ENCODE results near the gene KMT2B.
"Not testable (repeated sequence)": the region's sequence is repeated elsewhere in the genome, so short reads cannot be mapped to it uniquely, and the experiment has no call there.

KMT2B gene

DNA sequence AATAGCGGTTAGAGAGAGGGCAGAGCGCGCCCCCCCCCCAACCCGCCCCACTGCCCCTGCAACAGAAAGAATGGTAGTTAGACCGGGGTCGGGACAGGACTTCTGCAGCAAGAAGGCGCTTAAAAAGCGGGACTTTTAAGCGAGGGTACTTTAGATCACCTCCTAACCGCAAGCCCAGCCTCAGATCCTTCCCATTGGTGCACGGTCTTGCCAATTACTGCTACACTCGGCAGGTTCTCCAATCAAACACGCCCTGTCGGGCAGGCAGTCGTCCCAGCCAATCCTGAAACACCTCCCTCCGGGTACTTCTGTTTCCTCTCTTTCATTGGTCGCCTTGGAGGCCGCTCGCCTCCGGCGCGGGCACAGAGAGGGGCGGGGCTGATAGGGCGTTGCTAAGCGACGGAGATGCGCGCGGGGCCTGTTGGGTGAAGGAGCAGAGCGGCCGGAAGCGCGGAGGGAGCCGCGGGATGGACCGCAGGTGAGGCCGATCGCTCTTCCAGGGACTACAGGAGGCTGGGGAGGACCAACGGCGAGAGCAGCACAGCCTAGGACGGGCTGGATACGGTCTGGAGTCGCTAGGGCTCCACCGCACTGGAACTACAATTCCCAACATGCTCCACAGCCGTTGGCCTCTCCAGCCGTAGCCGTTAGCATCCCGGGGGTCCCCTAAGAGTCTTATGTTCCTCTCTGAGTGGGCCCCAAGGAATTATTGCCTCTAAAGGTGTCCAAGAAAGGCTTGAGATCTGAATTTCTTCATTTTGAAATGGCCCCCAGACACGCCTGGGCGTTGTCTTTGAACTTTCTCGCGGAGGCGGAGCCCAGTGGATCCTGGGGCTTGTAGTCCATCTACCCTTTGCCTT, 40.2 kb downstream of the KMT2B start, which contains the start of gene PROSER3:
TSS of gene PROSER3 (plus strand) at position 428 of the 860 bp plus-strand sequence. CDS start at position 468, 40 bp downstream.
- Histone ChIP-seq H3K27ac (ENCODE audit: low read depth, low read length) (peak within 1 kb of the TSS; percentile 95), H3K4me3 (ENCODE audit: low read depth, low read length) (peak within 1 kb of the TSS; percentile 93), H3K4me1 (ENCODE audit: control insufficient read depth, insufficient read depth, low read length, unreplicated experiment) (peaks cover 22% of the 10 kb centered on the region), H3K79me2 (ENCODE audit: control insufficient read depth, insufficient read depth, low read length, unreplicated experiment) (peaks cover 12% of the 10 kb centered on the region), H2AFZ (ENCODE audit: low read length, unreplicated experiment) (peak within 1 kb of the TSS; percentile 71), H3K27me3 (ENCODE audit: insufficient read depth, low read length) (no peaks in the 10 kb centered on the region), H3K36me3 (ENCODE audit: insufficient read depth, low read length) (0 out of 2 replicates have a peak, but pooled peaks cover 6% of the 10 kb centered on the region)

DNA sequence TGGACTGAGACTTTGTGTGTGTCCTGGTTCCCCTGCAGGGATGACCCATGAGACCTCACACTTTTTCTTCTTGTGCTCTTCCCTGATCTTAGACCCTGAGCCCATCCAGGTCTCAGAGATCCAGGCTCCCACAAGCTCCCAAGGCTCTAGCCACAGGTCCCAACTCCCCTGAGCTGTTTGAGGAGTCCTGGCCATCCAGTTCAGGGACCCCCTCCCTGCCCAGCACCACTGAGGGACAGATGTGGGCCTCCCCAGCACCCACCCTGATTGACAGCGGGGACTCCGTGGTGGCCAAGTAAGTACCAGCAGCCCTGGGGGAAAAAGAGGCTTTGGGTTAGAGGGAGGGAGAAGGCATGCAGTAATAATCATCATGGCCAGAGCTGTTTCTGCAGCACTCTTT, 41.9 kb downstream of the KMT2B start:
- no peak overlapping the region for H3K27ac ChIP-seq (ENCODE audit: low read depth, low read length)
- H3K4me3 ChIP-seq (ENCODE audit: low read depth, low read length), result no peak overlapping the region
- no peak overlapping the region for H2AFZ ChIP-seq (ENCODE audit: low read length, unreplicated experiment)
- H3K36me3 ChIP-seq (ENCODE audit: insufficient read depth, low read length), result 0 out of 2 replicates have a peak, but pooled peaks cover 6% of the 10 kb centered on the region
- peaks cover 22% of the 10 kb centered on the region for H3K4me1 ChIP-seq (ENCODE audit: control insufficient read depth, insufficient read depth, low read length, unreplicated experiment)
- peaks cover 12% of the 10 kb centered on the region for H3K79me2 ChIP-seq (ENCODE audit: control insufficient read depth, insufficient read depth, low read length, unreplicated experiment)
- no peaks in the 10 kb centered on the region for H3K27me3 ChIP-seq (ENCODE audit: insufficient read depth, low read length)

DNA sequence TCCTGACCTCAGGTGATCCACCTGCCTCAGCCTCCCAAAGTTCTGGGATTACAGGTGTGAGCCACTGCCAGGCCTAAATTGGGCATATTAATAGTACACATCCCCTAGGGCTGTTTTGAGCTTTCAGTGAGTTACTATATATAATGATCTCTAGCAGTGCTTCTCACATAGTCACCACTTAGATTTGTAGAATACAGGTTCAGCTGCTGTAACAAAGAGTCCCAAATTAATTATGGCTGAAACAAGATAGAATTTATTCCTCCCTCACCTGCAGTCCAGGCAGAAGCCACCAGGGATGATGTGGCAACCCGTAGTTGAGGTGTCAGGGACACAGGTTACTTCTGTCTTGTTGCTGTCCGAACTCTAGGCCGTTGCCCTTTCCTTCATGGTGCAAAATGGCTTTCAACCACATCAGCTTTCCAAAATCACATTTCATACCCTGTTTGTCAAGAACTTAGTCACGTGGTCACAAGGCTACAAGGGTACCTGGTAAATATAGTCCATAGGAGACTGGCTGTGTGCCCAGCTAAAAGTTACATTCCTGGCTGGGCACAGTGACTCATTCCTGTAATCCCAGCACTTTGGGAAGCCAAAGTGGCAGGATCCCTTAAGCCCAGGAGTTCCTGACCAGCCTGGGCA, 43.0 kb downstream of the KMT2B start:
- Histone ChIP-seq H3K79me2 (ENCODE audit: control insufficient read depth, insufficient read depth, low read length, unreplicated experiment) (peaks cover 12% of the 10 kb centered on the region), H3K36me3 (ENCODE audit: insufficient read depth, low read length) (0 out of 2 replicates have a peak, but pooled peaks cover 6% of the 10 kb centered on the region), H2AFZ (ENCODE audit: low read length, unreplicated experiment) (no peak overlapping the region), H3K27ac (ENCODE audit: low read depth, low read length) (no peak overlapping the region), H3K4me3 (ENCODE audit: low read depth, low read length) (no peak overlapping the region), H3K4me1 (ENCODE audit: control insufficient read depth, insufficient read depth, low read length, unreplicated experiment) (peaks cover 17% of the 10 kb centered on the region), H3K27me3 (ENCODE audit: insufficient read depth, low read length) (no peaks in the 10 kb centered on the region)

DNA sequence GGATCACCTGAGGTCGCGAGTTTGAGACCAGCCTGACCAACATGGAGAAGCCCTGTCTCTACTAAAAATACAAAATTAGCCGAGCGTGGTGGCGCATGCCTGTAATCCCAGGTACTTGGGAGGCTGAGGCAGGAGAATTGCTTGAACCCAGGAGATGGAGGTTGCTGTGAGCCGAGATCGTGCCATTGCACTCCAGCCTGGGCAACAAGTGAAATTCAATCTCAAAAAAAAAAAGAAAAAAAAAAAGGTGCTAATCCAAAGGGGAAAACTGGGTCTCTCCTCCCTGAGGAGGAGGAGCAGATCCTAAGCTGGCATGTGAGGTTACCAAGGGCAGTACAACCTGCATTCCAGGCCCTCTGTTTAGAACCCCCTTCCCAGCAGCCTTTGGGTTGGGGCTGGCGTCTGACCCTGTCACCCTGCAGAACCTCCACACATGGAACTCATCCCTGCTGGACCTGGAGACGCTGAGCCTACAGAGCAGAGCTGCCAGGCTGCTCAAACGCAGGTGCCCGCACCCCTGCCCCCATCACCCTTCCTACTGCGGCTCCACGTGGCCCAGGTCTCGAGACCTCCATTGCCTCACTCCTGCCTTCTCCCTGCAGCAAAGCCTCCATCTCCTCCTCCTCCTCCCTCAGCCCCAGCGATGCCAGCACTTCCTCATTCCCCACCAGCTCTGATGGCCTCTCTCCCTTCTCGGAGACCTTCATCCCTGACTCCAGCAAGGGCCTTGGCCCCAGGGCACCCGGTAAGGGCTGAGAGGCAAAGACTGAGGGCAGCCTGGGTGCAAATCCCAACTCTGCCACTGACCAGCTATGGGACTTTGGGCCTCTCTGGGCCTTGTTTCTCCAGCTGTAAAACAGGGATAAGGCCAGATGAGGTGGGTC, 46.9 kb downstream of the KMT2B start:
- Histone ChIP-seq H3K36me3 (ENCODE audit: insufficient read depth, low read length) (0 out of 2 replicates have a peak, but pooled peaks cover 6% of the 10 kb centered on the region), H3K27me3 (ENCODE audit: insufficient read depth, low read length) (no peaks in the 10 kb centered on the region)

DNA sequence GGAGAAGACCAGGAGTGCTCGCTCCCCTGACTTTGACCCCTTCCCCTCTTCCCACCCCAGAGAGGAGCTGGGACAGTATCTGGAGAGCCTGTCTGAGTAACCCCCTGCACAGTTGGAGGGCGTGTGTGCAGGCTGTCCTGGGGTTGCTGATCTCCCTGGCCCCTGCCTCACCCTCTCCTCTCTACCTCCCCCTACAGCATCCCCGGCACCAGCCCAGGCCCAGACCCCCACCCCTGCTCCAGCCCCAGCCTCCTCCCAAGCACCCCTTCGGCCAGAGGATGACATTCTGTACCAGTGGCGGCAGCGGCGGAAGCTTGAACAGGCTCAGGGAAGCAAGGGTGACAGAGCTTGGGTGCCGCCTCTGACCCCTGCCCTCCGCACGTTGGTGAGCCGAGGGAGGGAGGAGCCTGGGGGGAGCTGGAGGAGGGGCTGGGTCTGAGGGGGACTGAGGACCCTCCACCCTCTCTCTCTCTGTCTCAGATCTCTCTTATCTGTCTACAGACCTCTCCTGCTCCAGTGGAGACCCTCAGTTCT, 48.8 kb downstream of the KMT2B start:
- H3K27ac ChIP-seq (ENCODE audit: low read depth, low read length), result no peak overlapping the region
- no peak overlapping the region for H3K4me3 ChIP-seq (ENCODE audit: low read depth, low read length)
- H2AFZ ChIP-seq (ENCODE audit: low read length, unreplicated experiment), result no peak overlapping the region
- H3K27me3 ChIP-seq (ENCODE audit: insufficient read depth, low read length), result no peaks in the 10 kb centered on the region
- no peaks in the 10 kb centered on the region for H3K36me3 ChIP-seq (ENCODE audit: insufficient read depth, low read length)
- H3K79me2 ChIP-seq (ENCODE audit: control insufficient read depth, insufficient read depth, low read length, unreplicated experiment), result no peaks in the 10 kb centered on the region
- no peaks in the 10 kb centered on the region for H3K4me1 ChIP-seq (ENCODE audit: control insufficient read depth, insufficient read depth, low read length, unreplicated experiment)

More for the DNA sequence above, 46.9 kb downstream of the KMT2B start:
- Histone ChIP-seq H2AFZ (ENCODE audit: low read length, unreplicated experiment) (no peak overlapping the region), H3K79me2 (ENCODE audit: control insufficient read depth, insufficient read depth, low read length, unreplicated experiment) (peaks cover 3% of the 10 kb centered on the region), H3K4me1 (ENCODE audit: control insufficient read depth, insufficient read depth, low read length, unreplicated experiment) (peaks cover 4% of the 10 kb centered on the region), H3K4me3 (ENCODE audit: low read depth, low read length) (no peak overlapping the region), H3K27ac (ENCODE audit: low read depth, low read length) (no peak overlapping the region)

DNA sequence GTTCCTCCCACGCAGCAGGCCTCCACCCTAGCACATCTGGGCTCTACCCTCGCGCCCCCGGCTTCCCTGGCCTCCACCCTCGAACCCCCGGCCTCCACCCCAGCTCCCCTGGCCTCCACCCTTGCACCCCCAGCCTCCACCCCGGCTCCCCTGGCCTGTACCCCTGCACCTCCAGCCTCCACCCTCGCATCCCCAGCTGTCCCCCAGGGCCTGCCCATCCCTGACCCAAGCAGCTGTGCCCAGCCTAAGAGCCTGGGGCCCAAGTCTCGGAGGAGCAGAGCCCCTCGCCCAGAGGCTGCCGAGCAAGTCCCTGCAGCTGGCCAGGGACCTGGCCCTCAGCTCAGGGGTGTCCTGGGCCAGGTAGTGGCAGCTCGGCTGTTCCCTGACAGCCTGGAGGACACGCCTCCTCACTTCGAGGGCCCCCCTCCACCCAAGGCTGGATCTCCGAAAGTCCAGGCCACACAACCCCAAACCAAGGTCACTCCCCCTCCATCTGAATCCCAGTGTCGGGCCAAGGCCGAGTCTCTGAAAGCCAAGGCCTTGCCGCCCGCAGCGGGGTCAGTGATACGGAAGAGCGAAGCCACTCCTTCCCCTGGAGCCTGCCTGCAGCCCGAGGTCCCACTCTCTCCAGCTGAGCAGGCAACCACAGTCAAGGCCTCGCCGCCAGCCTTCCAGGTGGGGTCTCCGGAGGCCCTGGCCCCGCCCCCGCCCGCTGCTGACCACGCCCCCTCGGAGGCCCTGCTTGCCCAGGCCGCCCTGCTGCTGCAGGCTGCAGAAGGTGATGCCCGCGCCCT, 49.7 kb downstream of the KMT2B start:
- Histone ChIP-seq H3K4me1 (ENCODE audit: control insufficient read depth, insufficient read depth, low read length, unreplicated experiment) (no peaks in the 10 kb centered on the region), H3K4me3 (ENCODE audit: low read depth, low read length) (no peak overlapping the region), H3K27ac (ENCODE audit: low read depth, low read length) (no peak overlapping the region), H2AFZ (ENCODE audit: low read length, unreplicated experiment) (no peak overlapping the region), H3K36me3 (ENCODE audit: insufficient read depth, low read length) (no peaks in the 10 kb centered on the region), H3K27me3 (ENCODE audit: insufficient read depth, low read length) (no peaks in the 10 kb centered on the region), H3K79me2 (ENCODE audit: control insufficient read depth, insufficient read depth, low read length, unreplicated experiment) (no peaks in the 10 kb centered on the region)

DNA sequence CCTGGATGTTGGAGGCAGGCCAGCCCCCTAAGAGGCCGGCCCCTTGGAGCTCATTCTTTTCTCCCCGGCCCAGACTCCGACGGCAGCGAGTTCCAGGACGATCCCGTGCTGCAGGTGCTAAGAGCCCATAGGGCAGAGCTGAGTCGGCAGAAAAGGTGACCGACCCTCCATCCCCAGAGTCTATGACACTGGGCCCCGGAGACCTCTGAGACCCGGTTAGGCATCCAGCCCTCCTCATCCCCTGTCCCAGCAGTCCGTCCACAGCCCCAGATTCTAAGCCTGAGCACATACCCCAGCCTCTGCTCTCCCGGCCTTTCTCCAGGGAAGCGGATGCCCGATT, 50.2 kb downstream of the KMT2B start:
- Histone ChIP-seq H2AFZ (ENCODE audit: low read length, unreplicated experiment) (no peak overlapping the region), H3K79me2 (ENCODE audit: control insufficient read depth, insufficient read depth, low read length, unreplicated experiment) (no peaks in the 10 kb centered on the region), H3K27me3 (ENCODE audit: insufficient read depth, low read length) (no peaks in the 10 kb centered on the region), H3K27ac (ENCODE audit: low read depth, low read length) (no peak overlapping the region), H3K4me3 (ENCODE audit: low read depth, low read length) (no peak overlapping the region), H3K4me1 (ENCODE audit: control insufficient read depth, insufficient read depth, low read length, unreplicated experiment) (no peaks in the 10 kb centered on the region), H3K36me3 (ENCODE audit: insufficient read depth, low read length) (no peaks in the 10 kb centered on the region)

DNA sequence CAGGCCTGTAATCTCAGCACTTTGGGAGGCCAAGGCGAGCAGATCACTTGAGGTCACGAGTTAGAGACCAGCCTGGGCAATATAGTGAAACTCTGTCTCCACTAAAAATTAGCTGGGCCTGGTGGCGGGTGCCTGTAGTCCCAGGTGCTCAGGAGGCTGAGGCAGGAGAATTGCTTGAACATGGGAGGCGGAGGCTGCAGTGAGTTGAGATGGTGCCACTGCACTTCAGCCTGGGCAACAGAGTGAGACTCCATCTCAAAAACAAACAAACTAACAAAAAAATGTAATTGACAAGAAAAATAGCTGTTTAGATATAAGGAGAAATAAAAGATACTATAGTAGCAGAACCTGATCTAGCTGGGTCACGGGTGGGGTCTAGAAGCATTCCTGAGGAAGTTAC, 54.6 kb downstream of the KMT2B start:
- H3K4me3 ChIP-seq (ENCODE audit: low read depth, low read length); H3K27ac ChIP-seq (ENCODE audit: low read depth, low read length); H3K4me1 ChIP-seq (ENCODE audit: control insufficient read depth, insufficient read depth, low read length, unreplicated experiment); H2AFZ ChIP-seq (ENCODE audit: low read length, unreplicated experiment); H3K27me3 ChIP-seq (ENCODE audit: insufficient read depth, low read length); H3K79me2 ChIP-seq (ENCODE audit: control insufficient read depth, insufficient read depth, low read length, unreplicated experiment); H3K36me3 ChIP-seq (ENCODE audit: insufficient read depth, low read length): not testable (repeated sequence)

DNA sequence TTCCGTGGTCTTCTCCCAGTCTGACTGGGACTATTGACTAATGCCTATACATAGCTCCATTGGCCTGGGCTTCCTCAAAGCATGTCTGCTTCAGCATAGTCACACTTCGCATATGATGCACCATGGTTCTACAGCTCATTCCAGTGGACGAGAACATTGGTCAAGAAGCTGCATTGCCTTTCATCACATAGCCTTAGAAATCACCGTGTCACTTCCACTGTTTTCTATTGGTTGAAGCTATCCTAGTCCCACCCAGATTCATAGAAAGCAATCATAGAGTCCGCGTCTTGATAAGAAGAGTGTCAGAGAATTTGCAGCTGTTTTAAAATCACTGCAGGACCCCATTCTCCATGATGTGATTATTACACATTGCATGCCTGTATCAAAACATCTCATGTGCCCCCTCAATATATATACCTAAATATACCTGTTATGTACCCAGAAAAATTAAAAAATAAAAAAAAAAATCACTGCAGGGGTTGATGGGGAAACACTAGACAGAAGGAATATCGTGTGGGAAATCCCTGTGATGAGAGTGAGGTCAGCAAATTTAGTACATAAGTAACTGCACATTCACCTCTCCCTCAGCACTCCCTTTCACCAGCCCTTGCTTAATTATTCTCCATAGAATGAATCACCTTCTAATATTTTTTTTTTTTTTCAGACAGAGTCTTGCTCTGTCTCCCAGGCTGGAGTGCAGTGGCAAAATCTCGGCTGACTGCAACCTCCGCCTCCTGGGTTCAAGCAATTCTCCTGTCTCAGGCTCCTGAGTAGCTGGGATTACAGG, 55.4 kb downstream of the KMT2B start:
- Histone ChIP-seq H2AFZ (ENCODE audit: low read length, unreplicated experiment) (no peak overlapping the region), H3K79me2 (ENCODE audit: control insufficient read depth, insufficient read depth, low read length, unreplicated experiment) (no peaks in the 10 kb centered on the region), H3K4me1 (ENCODE audit: control insufficient read depth, insufficient read depth, low read length, unreplicated experiment) (no peaks in the 10 kb centered on the region), H3K36me3 (ENCODE audit: insufficient read depth, low read length) (no peaks in the 10 kb centered on the region), H3K27me3 (ENCODE audit: insufficient read depth, low read length) (no peaks in the 10 kb centered on the region), H3K27ac (ENCODE audit: low read depth, low read length) (no peak overlapping the region), H3K4me3 (ENCODE audit: low read depth, low read length) (no peak overlapping the region)
